Esophagus (tissue), 2 donors: ENCODE data around the gene DNMBP. TPM values are rescaled to one million over a fixed set of nuclear protein-coding genes. Genes with fewer than 3 reads are reported as not detected.

ENCODE experiments used
- H3K27ac ChIP-seq, 2 donors: one replicate each; pipeline ENCODE4 v1.5.1; 2013; ENCODE audit warnings: low read depth in 2 of 2, mild to moderate bottlenecking in 2 of 2, inconsistent platforms in 1 of 2, low read length in 1 of 2, moderate library complexity in 1 of 2
- H3K27me3 ChIP-seq, 2 donors: one replicate each; pipeline ENCODE4 v1.6.1; 2013; ENCODE audit warnings: low read length in 2 of 2, control low read depth in 1 of 2, mild to moderate bottlenecking in 1 of 2; ENCODE audit not compliant: insufficient read depth in 2 of 2, control insufficient read depth in 1 of 2
- H3K36me3 ChIP-seq, 2 donors: one replicate each; pipeline ENCODE4 v1.6.1; 2013; ENCODE audit warnings: low read length in 1 of 2; ENCODE audit not compliant: control insufficient read depth in 2 of 2, insufficient read depth in 2 of 2
- H3K4me1 ChIP-seq, 2 donors: one replicate each; pipeline ENCODE4 v1.6.1; 2013; ENCODE audit warnings: low read length in 1 of 2; ENCODE audit not compliant: control insufficient read depth in 2 of 2, insufficient read depth in 2 of 2
- H3K4me3 ChIP-seq, 2 donors: one replicate each; pipeline ENCODE4 v1.5.1; 2013; ENCODE audit warnings: low read length in 2 of 2, mild to moderate bottlenecking in 2 of 2, low read depth in 1 of 2, moderate library complexity in 1 of 2
- H3K9me3 ChIP-seq, 2 donors: one replicate each; pipeline ENCODE4 v1.6.1; 2013; ENCODE audit warnings: mild to moderate bottlenecking in 2 of 2, low read depth in 1 of 2, low read length in 1 of 2, moderate library complexity in 1 of 2; ENCODE audit not compliant: control insufficient read depth in 2 of 2, insufficient read depth in 1 of 2
- WGBS, 2 donors: extraction: QIAGEN DNeasy Blood & Tissue Kit; methylation state at CpG; one replicate each; pipeline ENCODE4 v1.1.7; 2013; 5-methylcytosine and 5-hydroxymethylcytosine counted together
- polyA plus RNA-seq, 2 donors: library from polyadenylated mRNA; stranded (reverse); fragments of 200-250 nt; gene quantifications; one replicate each; pipeline ENCODE4 v1.2.3, GENCODE V29; 2013
- donor health status: healthy with polysubstance abuse.
- donor health status: Bipolar disorder and iron deficiency.

Gene DNMBP
- polyA plus RNA-seq, 2 donors: 5.4 to 6.4 TPM

DNA sequence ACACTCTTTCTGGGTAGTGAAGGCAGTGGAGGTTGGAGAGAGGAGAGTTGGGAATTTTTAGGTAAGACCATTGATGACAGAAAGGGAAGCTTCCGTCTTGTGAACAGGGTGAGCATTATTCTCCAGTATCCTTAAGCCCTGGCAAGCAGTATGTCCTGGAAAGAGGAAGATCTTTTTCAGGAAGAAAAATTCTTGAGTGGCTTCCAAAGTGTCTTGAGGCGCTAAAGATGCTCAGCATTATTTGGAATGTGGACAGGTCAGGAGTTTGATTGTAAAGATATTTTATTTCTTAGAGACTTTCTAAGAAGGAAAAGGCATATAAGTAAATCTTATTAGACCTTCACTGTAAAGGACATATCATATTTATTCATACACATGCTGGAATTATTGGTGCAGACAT is 173.0 kb downstream of the DNMBP start:
- no peak overlapping the region for H3K4me3 ChIP-seq
- no peaks in the 10 kb centered on the region for H3K9me3 ChIP-seq
- H3K27me3 ChIP-seq: no peaks in the 10 kb centered on the region
- no peaks in the 10 kb centered on the region for H3K4me1 ChIP-seq
- H3K36me3 ChIP-seq: no peaks in the 10 kb centered on the region
- 48 to 66% methylated on average over 2 of the region's 2 CpGs for WGBS, 2 donors
- no peak overlapping the region for H3K27ac ChIP-seq

DNA sequence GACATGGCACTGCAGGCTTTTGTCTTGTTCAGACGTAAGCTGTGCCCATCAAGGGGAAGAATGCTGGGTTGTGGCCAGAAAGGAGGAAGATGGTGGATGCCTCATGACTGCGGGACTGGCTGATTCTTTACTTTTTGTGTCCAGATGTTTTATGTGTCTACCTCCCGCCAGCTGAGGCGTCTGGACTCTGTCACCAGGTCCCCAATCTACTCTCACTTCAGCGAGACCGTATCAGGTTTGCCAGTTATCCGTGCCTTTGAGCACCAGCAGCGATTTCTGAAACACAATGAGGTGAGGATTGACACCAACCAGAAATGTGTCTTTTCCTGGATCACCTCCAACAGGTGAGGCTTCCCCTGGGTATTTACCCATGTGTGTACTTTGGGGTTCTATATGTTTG is 173.8 kb downstream of the DNMBP start:
- no peaks in the 10 kb centered on the region for H3K36me3 ChIP-seq
- H3K4me3 ChIP-seq: no peak overlapping the region
- no peaks in the 10 kb centered on the region for H3K9me3 ChIP-seq
- no peaks in the 10 kb centered on the region for H3K4me1 ChIP-seq
- no peaks in the 10 kb centered on the region for H3K27me3 ChIP-seq
- no peak overlapping the region for H3K27ac ChIP-seq
- 89 to 93% methylated on average over 8 of the region's 8 CpGs for WGBS, 2 donors

- WGBS, 2 donors: 78 to 84% methylated on average over 4 of the region's 4 CpGs
- no peaks in the 10 kb centered on the region for H3K36me3 ChIP-seq
- H3K9me3 ChIP-seq: no peaks in the 10 kb centered on the region
- H3K4me1 ChIP-seq: no peaks in the 10 kb centered on the region
- H3K4me3 ChIP-seq: no peak overlapping the region
- H3K27ac ChIP-seq: no peak overlapping the region
- H3K27me3 ChIP-seq: no peaks in the 10 kb centered on the region
Observed at GRCh38 chr10:99834410-99834809, 175.3 kb downstream of the DNMBP start.

DNA sequence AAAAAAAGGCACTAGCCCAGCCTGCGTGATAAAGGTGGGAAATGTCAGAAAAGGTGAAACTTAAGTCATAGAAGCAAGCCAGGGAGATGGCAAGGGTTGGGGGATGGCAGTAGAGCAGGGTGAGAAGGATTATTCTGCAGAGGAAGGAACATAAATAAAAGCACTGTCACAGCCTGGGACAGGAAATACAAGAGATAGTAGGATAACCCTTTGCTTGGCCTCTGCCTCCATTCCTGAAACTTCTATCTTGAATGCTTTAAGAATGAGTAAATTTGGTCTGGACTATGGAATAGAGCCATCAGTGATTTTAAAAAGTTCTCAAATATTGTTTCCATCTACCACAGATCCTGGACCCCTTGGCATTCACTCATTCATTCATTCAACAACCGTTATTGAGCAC is 177.3 kb downstream of the DNMBP start:
- Histone ChIP-seq H3K4me3 (no peak overlapping the region), H3K9me3 (no peaks in the 10 kb centered on the region), H3K27me3 (no peaks in the 10 kb centered on the region), H3K4me1 (no peaks in the 10 kb centered on the region), H3K36me3 (no peaks in the 10 kb centered on the region), H3K27ac (no peak overlapping the region)
- 84 to 88% methylated on average over 2 of the region's 2 CpGs for WGBS, 2 donors

- Histone ChIP-seq H3K4me1 (no peaks in the 10 kb centered on the region), H3K27ac (no peak overlapping the region), H3K36me3 (no peaks in the 10 kb centered on the region), H3K4me3 (no peak overlapping the region), H3K27me3 (no peaks in the 10 kb centered on the region), H3K9me3 (no peaks in the 10 kb centered on the region)
- WGBS, 2 donors: 69 to 76% methylated on average over 2 of the region's 2 CpGs
Observed at GRCh38 chr10:99828464-99828863, 181.3 kb downstream of the DNMBP start.

DNA sequence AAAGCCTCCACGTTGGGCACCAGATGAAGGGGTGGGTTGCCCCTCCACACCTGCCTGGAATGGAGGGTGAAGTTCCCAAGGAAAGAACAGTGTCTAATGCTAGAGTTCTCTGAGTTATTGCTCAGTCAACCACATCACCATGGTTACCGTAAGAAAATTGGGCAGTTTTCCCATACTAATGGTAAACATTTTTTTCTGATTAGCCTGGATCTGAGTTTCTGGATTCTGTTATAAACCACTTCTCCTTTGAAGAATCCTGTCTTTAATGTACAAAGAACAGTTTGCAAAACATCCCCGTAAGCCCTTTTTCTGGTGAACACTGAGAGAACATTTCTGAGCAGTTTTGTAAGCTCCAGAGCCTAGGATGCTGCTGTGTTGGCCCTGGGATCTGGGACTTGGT is 181.8 kb downstream of the DNMBP start:
- no peaks in the 10 kb centered on the region for H3K4me1 ChIP-seq
- no peak overlapping the region for H3K27ac ChIP-seq
- H3K9me3 ChIP-seq: no peaks in the 10 kb centered on the region
- H3K36me3 ChIP-seq: no peaks in the 10 kb centered on the region
- H3K4me3 ChIP-seq: no peak overlapping the region
- no peaks in the 10 kb centered on the region for H3K27me3 ChIP-seq
- WGBS, 2 donors: 88 to 90% methylated on average over 3 of the region's 3 CpGs

Other genes with a start within 250 kb of the DNMBP start
- gene ABCC2, start 227.3 kb downstream of the DNMBP start, polyA plus RNA-seq: under 1 TPM; 0.20 to 0.35 TPM
- not detected for gene CPN1, start 71.9 kb upstream of the DNMBP start, polyA plus RNA-seq
- gene ERLIN1, start 176.1 kb upstream of the DNMBP start, polyA plus RNA-seq: 10 to 100 TPM in 1 of 2 donors, 1 to 10 TPM in 1; 6.6 to 18.7 TPM
- gene CHUK, start 219.6 kb upstream of the DNMBP start, polyA plus RNA-seq: 1 to 10 TPM; 3.8 to 6.7 TPM